ENCODE results near the gene CAMTA1. TPM values are rescaled to one million over a fixed set of nuclear protein-coding genes. Genes with fewer than 3 reads are reported as not detected.

CAMTA1 gene
- total and polyA plus RNA-seq, 4 donors: 90.5 to 236 (median 195) TPM

GRCh38 chr1:7389906-7390603 lies 604.8 kb downstream of the CAMTA1 start:
- Histone ChIP-seq H3K9me3 (ENCODE audit: control insufficient read depth, insufficient read depth, low read length) (no peaks in the 10 kb centered on the region), H3K27ac (ENCODE audit: low read depth, low read length) (peak overlapping the region; percentile 57), H3K36me3 (ENCODE audit: control insufficient read depth, insufficient read depth, low read length) (no peaks in the 10 kb centered on the region), H3K4me1 (ENCODE audit: control insufficient read depth, insufficient read depth, low read length) (peaks cover 55% of the 10 kb centered on the region), H3K4me3 (ENCODE audit: low read depth, low read length) (no peak overlapping the region), H3K27me3 (ENCODE audit: control insufficient read depth, insufficient read depth, low read length) (no peaks in the 10 kb centered on the region)
- no peak for DNase-seq (ENCODE audit: low read depth in 4 of 6, low spot score in 6 of 6)
- 59% methylated on average over 14 of the region's 15 CpGs for WGBS (ENCODE audit: insufficient coverage)

DNA sequence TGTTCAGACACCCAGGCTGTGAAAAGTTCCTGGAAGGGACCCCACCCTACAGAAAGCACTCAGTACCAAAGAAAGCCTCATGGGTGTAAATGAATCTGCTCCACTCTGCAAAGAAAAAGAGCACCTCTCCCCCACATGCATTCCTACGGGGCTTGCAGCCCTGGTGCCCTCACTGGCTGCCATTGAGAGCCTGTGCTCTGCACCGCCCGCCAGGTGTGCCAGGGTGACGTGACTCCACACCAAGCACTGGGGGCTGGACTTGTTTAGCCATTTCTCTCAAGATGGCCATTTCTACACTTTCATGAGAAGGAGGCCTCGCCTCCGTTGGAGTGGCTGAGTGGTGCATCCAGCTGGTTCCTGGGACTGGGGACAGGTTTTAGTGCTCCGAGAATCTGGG lies 605.3 kb downstream of the CAMTA1 start:
- no peak overlapping the region for H3K27ac ChIP-seq (ENCODE audit: low read depth, low read length)
- no peaks in the 10 kb centered on the region for H3K36me3 ChIP-seq (ENCODE audit: control insufficient read depth, insufficient read depth, low read length)
- H3K9me3 ChIP-seq (ENCODE audit: control insufficient read depth, insufficient read depth, low read length): no peaks in the 10 kb centered on the region
- WGBS (ENCODE audit: insufficient coverage): 98% methylated on average over 7 of the region's 7 CpGs
- DNase-seq (ENCODE audit: low read depth in 4 of 6, low spot score in 6 of 6): no peak
- no peaks in the 10 kb centered on the region for H3K27me3 ChIP-seq (ENCODE audit: control insufficient read depth, insufficient read depth, low read length)
- no peak overlapping the region for H3K4me3 ChIP-seq (ENCODE audit: low read depth, low read length)
- peaks cover 51% of the 10 kb centered on the region for H3K4me1 ChIP-seq (ENCODE audit: control insufficient read depth, insufficient read depth, low read length)

DNA sequence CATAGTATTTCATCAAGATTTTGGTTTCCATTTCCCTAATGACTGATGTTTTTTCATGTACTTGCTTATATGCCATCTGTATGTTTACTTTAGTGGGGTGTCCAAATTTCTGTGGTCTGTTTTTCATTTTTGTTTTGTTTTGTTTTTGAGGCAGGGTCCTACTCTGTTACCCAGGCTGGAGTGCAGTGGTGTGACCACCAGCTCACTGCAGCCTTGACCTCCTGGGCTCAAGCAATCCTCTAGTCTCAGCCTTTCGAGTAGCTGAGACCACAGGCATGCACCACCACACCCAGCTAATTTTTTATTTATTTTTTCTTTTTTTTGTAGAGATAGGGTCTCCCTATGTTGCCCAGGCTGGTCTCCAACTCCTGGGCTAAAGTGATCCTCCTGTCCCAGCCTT lies 607.9 kb downstream of the CAMTA1 start:
- no peaks in the 10 kb centered on the region for H3K36me3 ChIP-seq (ENCODE audit: control insufficient read depth, insufficient read depth, low read length)
- WGBS (ENCODE audit: insufficient coverage): no CpG with 5 or more reads among the region's 1 CpG

DNA sequence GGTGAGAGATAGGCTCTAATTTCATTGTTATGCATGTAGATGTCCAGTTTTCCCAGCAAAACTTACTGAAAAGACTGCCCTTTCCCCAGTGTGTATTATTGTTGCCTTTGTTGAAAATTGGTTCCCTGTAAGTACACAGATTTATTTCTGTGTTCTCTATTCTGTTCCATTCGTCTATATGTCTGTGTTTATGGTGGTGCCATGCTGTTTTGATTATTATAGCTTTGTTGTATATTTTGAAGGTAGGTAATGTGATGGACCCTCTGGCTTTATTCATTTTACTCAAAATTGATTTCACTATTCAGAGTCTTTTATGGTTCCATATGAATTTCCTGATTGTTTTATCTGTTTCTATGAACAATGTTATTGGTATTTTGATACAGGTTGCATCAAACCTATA lies 610.0 kb downstream of the CAMTA1 start:
- no peaks in the 10 kb centered on the region for H3K27me3 ChIP-seq (ENCODE audit: control insufficient read depth, insufficient read depth, low read length)
- no peak overlapping the region for H3K4me3 ChIP-seq (ENCODE audit: low read depth, low read length)
- WGBS (ENCODE audit: insufficient coverage): no CpG with 5 or more reads among the region's 1 CpG
- DNase-seq (ENCODE audit: low read depth in 4 of 6, low spot score in 6 of 6): no peak
- H3K9me3 ChIP-seq (ENCODE audit: control insufficient read depth, insufficient read depth, low read length): peaks cover 5% of the 10 kb centered on the region
- no peak overlapping the region for H3K27ac ChIP-seq (ENCODE audit: low read depth, low read length)
- H3K4me1 ChIP-seq (ENCODE audit: control insufficient read depth, insufficient read depth, low read length): peaks cover 5% of the 10 kb centered on the region
- H3K36me3 ChIP-seq (ENCODE audit: control insufficient read depth, insufficient read depth, low read length): no peaks in the 10 kb centered on the region

More for the DNA sequence above, 607.9 kb downstream of the CAMTA1 start:
- H3K4me1 ChIP-seq (ENCODE audit: control insufficient read depth, insufficient read depth, low read length): peaks cover 26% of the 10 kb centered on the region
- H3K4me3 ChIP-seq (ENCODE audit: low read depth, low read length): no peak overlapping the region
- DNase-seq (ENCODE audit: low read depth in 4 of 6, low spot score in 6 of 6): no peak
- H3K27me3 ChIP-seq (ENCODE audit: control insufficient read depth, insufficient read depth, low read length): no peaks in the 10 kb centered on the region
- no peaks in the 10 kb centered on the region for H3K9me3 ChIP-seq (ENCODE audit: control insufficient read depth, insufficient read depth, low read length)
- H3K27ac ChIP-seq (ENCODE audit: low read depth, low read length): no peak overlapping the region

GRCh38 chr1:7398982-7399381 lies 613.7 kb downstream of the CAMTA1 start:
- Histone ChIP-seq H3K27me3 (ENCODE audit: control insufficient read depth, insufficient read depth, low read length) (no peaks in the 10 kb centered on the region), H3K4me1 (ENCODE audit: control insufficient read depth, insufficient read depth, low read length) (no peaks in the 10 kb centered on the region), H3K36me3 (ENCODE audit: control insufficient read depth, insufficient read depth, low read length) (no peaks in the 10 kb centered on the region), H3K4me3 (ENCODE audit: low read depth, low read length) (no peak overlapping the region), H3K9me3 (ENCODE audit: control insufficient read depth, insufficient read depth, low read length) (peaks cover 5% of the 10 kb centered on the region), H3K27ac (ENCODE audit: low read depth, low read length) (no peak overlapping the region)
- WGBS (ENCODE audit: insufficient coverage): no CpG with 5 or more reads among the region's 1 CpG
- DNase-seq (ENCODE audit: low read depth in 4 of 6, low spot score in 6 of 6): no peak

- Histone ChIP-seq H3K9me3 (ENCODE audit: control insufficient read depth, insufficient read depth, low read length) (peaks cover 5% of the 10 kb centered on the region), H3K4me3 (ENCODE audit: low read depth, low read length) (no peak overlapping the region), H3K4me1 (ENCODE audit: control insufficient read depth, insufficient read depth, low read length) (no peaks in the 10 kb centered on the region), H3K27me3 (ENCODE audit: control insufficient read depth, insufficient read depth, low read length) (no peaks in the 10 kb centered on the region), H3K27ac (ENCODE audit: low read depth, low read length) (no peak overlapping the region), H3K36me3 (ENCODE audit: control insufficient read depth, insufficient read depth, low read length) (no peaks in the 10 kb centered on the region)
- no CpG with 5 or more reads among the region's 1 CpG for WGBS (ENCODE audit: insufficient coverage)
- DNase-seq (ENCODE audit: low read depth in 4 of 6, low spot score in 6 of 6): no peak
Measured at GRCh38 chr1:7399514-7400125, 614.4 kb downstream of the CAMTA1 start.

DNA sequence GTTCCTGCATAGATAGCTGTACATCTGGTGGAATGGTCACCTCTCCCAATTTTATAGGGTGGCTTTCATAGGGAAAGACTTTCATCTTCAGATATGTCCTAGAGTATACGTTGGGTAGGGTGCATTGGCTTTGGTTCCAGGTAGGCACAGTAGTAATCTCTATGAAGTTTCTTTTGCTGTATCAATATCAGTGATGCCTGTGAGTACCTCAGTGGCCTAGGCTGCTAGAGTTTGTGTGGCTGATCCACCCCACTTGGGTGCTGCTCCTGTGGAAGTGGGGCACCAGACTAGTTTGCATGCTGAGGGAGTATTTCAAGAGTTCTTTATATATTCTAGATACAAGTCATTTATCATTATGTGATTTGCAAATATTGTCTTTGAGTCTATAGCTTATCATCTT lies 615.3 kb downstream of the CAMTA1 start:
- peaks cover 5% of the 10 kb centered on the region for H3K9me3 ChIP-seq (ENCODE audit: control insufficient read depth, insufficient read depth, low read length)
- H3K27me3 ChIP-seq (ENCODE audit: control insufficient read depth, insufficient read depth, low read length): no peaks in the 10 kb centered on the region
- H3K4me3 ChIP-seq (ENCODE audit: low read depth, low read length): no peak overlapping the region
- H3K27ac ChIP-seq (ENCODE audit: low read depth, low read length): no peak overlapping the region
- no CpG with 5 or more reads among the region's 1 CpG for WGBS (ENCODE audit: insufficient coverage)
- H3K36me3 ChIP-seq (ENCODE audit: control insufficient read depth, insufficient read depth, low read length): no peaks in the 10 kb centered on the region
- no peak for DNase-seq (ENCODE audit: low read depth in 4 of 6, low spot score in 6 of 6)
- no peaks in the 10 kb centered on the region for H3K4me1 ChIP-seq (ENCODE audit: control insufficient read depth, insufficient read depth, low read length)

GRCh38 chr1:7401814-7402547 lies 616.7 kb downstream of the CAMTA1 start:
- DNase-seq (ENCODE audit: low read depth in 4 of 6, low spot score in 6 of 6): no peak
- H3K36me3 ChIP-seq (ENCODE audit: control insufficient read depth, insufficient read depth, low read length): no peaks in the 10 kb centered on the region
- 90% methylated on average over 3 of the region's 4 CpGs for WGBS (ENCODE audit: insufficient coverage)

DNA sequence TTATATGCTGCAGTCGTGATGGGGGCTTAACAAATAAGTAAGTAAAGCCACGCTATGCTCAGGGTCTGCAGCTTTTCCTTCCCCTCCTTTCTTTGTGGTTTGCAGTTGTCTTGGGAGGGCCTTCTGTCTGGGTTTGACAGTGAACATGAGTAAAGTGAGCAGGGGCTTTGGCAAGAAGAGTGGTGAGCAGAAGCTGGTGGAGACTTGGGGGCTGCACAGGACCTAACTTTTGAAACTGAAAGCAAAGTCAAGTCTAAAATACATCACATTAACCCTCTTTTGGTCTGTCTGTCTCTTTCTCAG lies 617.2 kb downstream of the CAMTA1 start:
- H3K4me1 ChIP-seq (ENCODE audit: control insufficient read depth, insufficient read depth, low read length): no peaks in the 10 kb centered on the region
- WGBS (ENCODE audit: insufficient coverage): 100% methylated on average over 2 of the region's 2 CpGs
- no peaks in the 10 kb centered on the region for H3K36me3 ChIP-seq (ENCODE audit: control insufficient read depth, insufficient read depth, low read length)
- peaks cover 5% of the 10 kb centered on the region for H3K9me3 ChIP-seq (ENCODE audit: control insufficient read depth, insufficient read depth, low read length)
- no peak overlapping the region for H3K27ac ChIP-seq (ENCODE audit: low read depth, low read length)
- no peak overlapping the region for H3K4me3 ChIP-seq (ENCODE audit: low read depth, low read length)
- no peak for DNase-seq (ENCODE audit: low read depth in 4 of 6, low spot score in 6 of 6)
- H3K27me3 ChIP-seq (ENCODE audit: control insufficient read depth, insufficient read depth, low read length): no peaks in the 10 kb centered on the region

More at GRCh38 chr1:7401814-7402547, 616.7 kb downstream of the CAMTA1 start:
- no peak overlapping the region for H3K27ac ChIP-seq (ENCODE audit: low read depth, low read length)
- peaks cover 5% of the 10 kb centered on the region for H3K9me3 ChIP-seq (ENCODE audit: control insufficient read depth, insufficient read depth, low read length)
- no peak overlapping the region for H3K4me3 ChIP-seq (ENCODE audit: low read depth, low read length)
- H3K4me1 ChIP-seq (ENCODE audit: control insufficient read depth, insufficient read depth, low read length): no peaks in the 10 kb centered on the region
- H3K27me3 ChIP-seq (ENCODE audit: control insufficient read depth, insufficient read depth, low read length): no peaks in the 10 kb centered on the region
